Hippocampal formation (tissue), 2 donors: ENCODE data around the gene CYB561A3.
"Not testable (repeated sequence)": the region's sequence is repeated elsewhere in the genome, so short reads cannot be mapped to it uniquely, and the experiment has no call there.

Source experiments
- DNase-seq, 2 donors: peaks; one replicate each; lab custom pipeline; 2025; lab: John Stamatoyannopoulos, UW

Gene CYB561A3, protein sequence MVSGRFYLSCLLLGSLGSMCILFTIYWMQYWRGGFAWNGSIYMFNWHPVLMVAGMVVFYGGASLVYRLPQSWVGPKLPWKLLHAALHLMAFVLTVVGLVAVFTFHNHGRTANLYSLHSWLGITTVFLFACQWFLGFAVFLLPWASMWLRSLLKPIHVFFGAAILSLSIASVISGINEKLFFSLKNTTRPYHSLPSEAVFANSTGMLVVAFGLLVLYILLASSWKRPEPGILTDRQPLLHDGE

DNA sequence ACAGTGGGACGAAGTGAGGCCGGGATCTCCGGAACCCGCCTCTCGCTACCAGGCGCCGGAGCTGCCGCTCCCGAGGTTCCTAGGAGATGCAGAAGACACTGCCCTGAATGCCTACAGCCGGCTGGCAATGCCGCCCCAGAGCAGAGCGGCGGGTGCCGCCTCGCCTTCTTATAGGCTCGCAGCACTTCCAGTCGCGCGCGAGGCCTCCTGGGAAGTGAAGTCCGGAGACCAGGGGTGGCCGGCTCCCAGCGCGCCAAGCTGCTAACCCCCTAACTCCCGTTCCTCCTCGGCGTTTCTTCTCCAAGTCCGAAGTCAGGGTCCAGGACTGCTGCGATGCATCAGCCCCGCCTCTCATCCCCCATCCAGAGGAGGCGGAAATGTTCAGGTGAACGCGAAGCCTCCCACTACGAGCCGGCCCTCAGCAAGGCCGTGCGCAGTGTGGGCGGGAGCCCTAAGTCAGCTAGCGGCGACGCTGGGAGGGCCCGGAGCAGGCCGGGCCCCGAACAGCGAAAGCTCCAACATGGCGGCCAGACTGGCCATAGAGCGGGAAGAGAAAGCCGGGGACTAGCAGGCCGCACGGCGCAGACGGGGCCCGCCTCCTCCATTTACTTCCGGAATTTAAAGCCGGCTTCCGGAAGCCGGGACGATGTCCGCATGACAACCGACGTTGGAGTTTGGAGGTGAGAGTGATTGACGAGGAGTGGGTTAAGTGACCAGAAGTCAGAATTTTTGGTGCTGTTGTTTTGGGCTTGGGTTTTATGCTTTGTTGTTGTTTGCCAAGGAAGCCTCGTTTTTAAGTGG, at the start of gene CYB561A3, which contains the start of gene TMEM138:
CYB561A3 (minus strand) TSS at position 142 of the 801 bp plus-strand sequence. CDS start 5,169 bp downstream, outside the sequence.
TMEM138 (plus strand) TSS at position 634 of the 801 bp plus-strand sequence. CDS start 2,017 bp downstream, outside the sequence.
- peak; percentile 91 to 95 for DNase-seq

DNA sequence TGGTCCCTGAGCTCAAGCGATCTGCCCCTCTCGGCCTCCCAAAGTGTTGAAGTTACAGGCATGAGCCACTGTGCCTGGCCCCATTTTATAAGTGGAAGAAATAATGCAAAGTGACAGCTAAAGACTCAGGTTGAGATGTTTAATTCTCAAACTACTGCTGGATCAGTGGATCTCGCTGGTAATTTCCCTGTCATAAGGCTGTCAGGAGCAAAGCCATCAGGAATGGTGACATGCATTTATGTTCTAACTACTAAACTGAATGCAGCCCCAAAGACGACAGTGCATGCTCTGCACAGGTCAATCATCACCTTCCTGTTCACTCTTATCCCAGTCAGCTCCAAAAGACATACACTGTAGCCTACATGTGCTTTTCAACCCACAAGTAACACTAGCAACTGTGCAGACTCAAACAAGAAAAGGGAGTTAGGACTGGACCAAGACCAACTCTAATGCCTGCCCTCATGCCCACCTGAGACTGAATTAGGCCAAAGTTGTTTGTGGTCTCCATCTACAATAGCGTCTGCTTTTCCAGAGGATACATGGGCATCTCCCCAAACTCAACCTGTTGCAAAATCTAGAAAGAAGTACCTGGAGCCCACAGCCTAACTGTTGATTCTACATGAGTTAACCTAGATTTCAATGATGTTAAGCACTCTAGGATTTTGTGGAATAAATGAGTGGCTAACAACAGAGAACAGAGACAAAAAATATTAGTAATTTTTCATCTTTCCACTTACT, 45.5 kb upstream of the CYB561A3 start:
- no peak for DNase-seq

DNA sequence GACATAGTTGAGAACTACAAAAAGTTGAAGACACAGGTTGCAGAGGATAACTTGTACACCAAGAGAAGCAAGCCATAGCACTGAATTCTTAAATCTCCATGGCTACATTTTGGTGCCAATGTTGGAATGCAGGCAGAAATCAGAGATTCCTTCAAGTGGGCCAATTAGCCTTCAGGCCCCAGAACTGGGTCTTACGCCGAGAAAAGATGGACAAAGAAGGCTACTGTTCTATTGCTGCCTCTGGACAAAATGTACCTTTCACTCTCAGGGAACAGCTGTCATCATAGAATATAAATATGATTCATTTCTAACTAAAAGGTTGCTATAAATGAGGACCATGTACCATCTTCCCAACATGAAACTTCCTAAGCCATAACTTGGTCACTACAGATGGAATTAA, 44.4 kb upstream of the CYB561A3 start:
- peak in 1 of 2 donors; percentile 56 for DNase-seq

DNA sequence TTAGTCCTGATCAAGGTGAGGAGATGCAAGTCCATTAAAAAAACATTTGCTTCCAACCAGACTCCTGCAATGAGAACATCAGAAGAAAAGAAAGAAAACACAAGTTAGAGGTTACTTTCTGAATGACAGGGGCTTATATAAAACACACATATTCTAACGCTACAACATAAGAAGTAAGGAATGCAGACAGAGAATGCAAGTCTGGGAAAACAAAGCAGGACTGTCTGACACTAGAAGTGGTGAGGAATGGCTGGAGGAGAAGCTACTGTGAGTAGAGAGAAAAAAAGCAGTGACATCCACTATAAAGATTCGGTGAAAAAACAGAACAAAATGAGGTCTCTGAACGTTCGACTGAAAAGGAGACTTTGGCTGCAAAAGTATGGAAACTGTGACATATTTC, 43.0 kb upstream of the CYB561A3 start:
- DNase-seq = no peak

DNA sequence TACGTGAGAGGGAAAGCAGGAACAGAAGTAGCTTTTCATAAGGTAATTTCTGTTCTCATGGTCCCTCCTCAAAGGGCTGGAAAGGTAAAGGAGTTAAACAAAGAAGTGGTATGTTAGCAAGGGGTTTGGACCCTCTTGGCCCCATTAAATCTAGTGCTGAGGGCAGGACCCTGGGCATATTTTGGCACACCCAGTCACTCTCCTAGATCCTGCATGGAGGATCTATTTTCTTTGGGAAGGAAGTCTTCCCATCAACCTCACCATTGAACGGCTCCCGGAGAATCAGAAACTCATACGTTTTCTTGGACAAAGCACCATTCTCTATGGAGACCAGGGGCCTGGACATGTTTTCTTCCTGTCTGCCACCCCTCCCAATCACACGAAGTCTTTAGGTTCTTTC, 42.4 kb upstream of the CYB561A3 start:
- DNase-seq = no peak

DNA sequence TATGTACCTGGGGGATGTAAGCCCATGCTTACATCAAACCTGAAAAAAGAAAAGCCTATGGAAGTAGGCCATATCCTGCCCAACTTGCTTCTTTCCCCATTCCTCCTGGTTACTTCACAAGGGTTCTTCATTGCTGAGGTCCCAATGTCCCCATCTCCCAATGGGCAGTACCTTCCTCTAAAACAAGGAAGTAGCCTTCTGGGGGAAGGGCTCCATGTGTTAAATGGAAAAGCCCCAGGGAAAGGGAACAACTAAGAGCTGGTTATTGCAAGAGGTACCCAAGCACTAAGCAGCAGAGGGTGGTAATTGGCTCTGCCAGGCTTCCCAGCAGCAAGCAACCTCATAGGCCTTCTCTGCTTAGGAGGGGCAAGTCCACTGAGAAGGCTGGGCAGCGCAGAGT, 42.0 kb upstream of the CYB561A3 start:
- no peak for DNase-seq

DNA sequence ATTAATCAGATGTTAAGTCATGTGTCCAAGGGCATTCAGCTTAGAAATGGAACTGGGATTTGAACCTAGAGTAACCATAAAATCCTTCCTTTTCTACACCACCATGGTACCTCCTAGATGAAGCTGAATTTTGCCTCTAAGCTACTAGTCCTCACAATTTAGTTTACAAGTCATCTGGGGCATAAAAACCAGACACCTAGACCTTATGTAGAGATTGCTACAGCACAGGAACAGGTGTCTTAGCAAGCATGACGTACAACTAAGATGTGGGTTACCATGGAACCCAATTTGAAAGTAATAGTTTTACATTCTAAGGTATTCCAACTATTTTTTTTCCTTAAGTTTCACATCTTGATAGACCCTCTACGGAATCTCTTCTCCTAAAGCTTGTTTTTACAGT, 39.9 kb upstream of the CYB561A3 start:
- no peak for DNase-seq

DNA sequence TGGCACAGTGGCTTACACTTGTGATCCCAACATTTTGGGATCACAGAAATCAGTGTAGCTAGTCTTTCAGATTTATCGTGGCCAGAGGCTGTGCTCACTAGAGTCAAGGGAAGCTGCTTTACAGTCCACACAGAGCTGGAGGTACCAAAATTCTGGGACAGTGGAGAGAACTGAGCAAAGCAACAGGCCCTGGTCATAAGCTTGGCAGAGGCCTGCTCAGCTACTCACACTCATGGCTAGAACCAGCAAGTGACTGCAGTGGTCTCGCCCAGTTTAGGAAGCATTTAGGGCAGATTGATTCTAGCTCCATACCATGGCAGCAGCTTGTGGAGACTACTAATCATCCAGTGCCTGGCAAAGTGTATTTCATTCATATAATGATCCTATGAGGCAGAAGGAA, 39.5 kb upstream of the CYB561A3 start:
- DNase-seq = no peak

DNA sequence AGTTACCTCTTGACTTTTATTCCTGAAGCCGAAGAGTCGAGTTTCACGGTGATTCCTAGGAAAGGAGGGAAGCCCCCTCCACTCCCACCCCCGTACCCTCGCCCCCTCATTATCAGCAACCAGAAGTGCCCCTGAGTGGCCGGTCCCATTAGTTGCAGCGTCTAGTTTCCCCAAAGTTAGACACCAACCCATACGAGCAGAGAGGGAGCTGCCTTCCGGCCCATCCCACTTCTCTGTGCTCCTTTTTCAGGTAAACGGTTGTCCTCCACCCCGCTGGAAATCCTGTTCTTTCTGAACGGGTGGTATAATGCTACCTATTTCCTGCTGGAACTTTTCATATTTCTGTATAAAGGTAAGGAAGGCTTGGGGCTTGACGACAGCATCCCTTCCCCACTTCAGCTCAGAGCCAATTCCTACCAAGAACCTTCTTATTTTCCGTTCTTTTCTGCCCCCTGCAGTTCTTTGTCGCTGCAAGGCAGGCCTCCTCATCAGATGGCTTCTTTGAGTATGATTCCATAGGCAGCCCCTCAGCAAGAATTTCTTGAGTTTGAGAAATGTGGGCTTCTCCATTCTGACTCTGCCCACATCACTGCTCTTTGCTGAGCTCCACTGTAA, 31.4 kb upstream of the CYB561A3 start:
- DNase-seq = no peak

DNA sequence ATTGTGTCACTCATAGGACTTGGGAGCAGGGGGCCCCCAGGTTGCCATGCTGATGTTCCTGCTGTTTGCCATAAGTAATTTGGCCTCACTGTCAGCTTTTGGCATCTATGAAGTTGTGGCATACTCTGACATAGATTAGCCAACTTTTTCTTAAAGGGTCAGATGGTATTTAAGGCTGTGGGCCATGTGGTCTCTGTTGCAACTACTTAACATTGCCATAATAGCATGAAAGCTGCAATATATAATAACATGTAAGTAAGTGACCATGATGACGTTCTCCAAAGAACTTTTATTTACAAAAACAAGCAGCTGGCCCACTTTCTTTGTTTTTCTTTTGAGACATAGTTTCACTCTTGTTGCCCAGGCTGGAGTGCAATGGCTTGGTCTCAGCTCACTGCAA, 28.5 kb upstream of the CYB561A3 start:
- DNase-seq = no peak

DNA sequence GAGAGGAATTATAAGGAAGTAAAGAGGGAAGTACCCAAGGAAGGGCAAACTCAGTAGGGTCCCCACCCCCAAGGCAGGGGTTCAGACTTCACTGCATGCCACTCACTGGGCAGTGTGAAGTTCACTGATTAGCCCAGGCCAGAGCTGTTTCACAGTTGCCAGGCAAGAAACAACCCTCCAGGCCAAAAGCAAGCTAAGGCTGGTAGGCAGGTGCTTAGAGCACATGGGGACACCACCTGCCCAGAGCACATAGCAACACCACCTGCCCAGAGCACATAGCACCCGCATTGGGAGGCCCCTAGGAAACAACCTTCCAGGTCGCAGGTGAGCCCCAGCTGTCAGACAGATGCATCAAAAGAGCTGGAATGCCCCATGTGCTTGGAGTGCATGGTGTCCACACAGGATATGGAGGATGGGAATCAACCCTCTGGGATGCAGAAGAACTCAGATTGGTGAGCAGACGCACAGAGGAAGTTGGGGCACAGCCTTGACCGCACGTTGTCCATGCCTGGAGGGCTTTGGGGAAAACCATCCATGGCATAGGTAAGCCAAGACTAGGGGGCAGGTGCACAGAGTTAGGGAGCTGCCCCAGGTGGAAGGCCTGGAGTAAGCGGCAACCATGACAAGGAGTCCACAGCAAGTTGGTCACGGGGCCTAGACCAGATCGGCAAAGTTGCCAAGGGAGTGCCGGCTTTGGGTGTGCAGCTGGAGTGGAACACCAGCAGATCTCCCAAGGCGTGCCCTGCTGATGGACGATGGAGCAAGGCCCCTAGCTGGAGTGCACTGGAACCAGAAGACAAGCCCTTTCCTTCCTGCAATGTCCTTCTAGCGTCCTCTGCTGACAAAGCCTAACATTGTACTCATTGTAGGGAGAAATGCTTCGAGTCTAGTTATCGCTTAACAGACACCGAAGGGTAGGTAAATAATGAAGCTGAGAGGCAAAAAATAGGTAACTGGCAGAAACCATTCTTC, 22.9 kb upstream of the CYB561A3 start:
- no peak for DNase-seq

DNA sequence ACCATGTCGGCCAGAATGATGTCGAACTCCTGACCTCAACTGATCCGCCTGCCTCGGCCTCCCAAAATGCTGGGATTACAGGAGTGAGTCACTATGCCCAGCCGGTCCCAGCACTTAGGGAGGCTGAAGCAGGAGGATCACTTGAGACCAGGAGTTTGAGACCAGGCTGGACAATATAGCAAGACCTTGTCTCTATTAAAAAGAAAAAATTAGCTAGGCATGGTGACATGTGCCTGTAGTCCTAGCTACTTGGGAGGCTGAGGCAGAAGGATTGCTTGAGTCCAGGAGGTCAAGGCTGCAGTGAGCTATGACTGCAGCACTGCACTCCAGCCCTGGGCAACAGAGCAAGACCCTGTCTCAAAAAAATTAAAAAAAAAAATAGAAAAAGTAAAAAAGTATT, 22.2 kb upstream of the CYB561A3 start:
- DNase-seq = not testable (repeated sequence)

DNA sequence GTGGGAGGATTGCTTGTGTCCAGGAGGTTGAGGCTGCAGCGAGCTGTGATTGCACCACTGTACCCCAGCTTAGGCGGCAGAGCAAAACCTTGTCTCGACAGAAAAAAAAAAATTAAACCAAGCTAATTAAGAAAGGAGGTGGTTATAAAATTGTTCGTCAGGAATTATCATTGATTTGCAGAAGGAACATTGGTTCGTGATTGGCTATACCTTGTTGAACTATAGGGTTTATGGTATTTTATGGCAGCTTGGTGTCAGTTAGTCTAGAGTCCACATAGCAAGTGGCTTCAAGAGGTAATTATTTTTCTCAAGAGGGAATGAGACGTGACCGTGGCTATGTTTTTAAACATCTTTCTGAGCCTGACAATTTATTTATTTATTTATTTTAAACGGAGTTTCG, 19.2 kb upstream of the CYB561A3 start:
- no peak for DNase-seq

DNA sequence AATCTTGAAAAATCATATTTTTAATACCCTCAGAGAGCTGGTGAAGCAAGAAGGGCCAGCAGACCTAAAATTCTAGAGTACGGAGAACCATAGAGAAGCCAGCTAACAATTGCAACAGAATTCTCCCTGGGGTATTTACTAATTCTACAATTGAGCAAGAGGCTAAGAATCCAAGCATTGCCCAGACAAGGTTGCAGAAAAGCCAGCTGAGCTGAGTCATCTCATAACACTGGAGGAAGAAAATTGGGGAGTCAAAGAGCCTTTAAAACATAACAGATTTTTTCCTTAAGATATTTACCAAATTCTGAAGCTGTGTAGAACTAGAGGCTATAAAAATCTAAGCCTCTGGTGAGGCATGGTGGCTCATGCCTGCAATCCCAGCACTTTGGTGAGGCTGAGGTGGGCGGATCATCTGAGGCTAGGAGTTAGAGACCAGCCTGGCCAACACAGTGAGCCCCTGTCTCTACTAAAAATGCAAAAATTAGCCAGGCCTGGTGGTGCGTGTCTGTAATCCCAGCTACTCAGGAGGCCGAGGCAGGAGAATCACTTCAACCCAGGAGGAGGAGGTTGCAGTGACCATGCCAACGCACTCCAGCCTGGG, 17.1 kb upstream of the CYB561A3 start:
- DNase-seq = no peak

DNA sequence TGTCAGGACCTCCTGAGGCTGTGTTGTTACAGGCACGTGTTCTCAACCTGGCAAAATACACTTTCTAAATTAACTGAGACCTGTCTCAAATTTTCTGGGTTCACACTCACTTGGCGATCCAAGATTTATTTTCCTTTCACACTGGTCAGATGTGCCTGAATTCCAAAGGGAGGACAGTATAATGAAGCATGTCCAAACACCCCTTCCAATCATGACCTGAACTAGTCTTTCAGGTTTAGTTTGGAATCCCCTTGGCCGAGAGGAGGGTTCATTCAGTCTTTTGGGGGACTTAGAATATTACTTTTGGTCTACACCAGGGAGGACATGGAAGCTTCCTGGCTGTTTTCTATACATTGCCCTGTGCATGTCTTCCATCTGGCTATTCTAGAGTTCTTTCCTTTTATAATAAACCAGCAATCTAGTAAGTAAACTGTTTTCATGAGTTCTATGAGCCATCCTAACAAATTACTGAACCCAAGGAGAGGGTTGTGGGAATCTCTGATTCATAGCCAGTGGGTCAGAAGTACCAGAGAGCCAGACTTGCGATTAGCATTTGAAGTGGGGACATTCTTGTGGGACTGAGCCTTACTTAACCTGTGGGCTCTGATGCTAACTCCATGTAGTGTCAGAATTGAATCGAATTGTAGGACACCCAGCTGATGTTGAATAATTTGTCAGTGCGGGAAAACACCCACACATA, 15.9 kb upstream of the CYB561A3 start:
- no peak for DNase-seq

DNA sequence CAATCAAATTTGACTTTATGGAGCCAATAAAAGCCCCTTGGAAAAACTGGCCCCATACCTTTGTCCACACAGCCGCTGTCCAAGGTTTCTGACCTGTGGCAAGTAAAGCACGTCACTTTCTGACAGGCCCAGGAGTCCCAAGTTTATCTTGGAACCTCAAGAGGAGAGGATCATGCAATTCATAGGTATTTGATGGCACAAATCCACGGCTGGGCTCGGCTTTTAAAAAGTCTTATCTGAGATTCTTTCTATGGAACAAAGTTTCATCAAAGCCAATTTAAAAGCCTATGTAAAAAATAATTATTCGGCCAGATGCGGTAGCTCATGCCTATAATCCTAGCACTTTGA, 14.1 kb upstream of the CYB561A3 start:
- DNase-seq = no peak

DNA sequence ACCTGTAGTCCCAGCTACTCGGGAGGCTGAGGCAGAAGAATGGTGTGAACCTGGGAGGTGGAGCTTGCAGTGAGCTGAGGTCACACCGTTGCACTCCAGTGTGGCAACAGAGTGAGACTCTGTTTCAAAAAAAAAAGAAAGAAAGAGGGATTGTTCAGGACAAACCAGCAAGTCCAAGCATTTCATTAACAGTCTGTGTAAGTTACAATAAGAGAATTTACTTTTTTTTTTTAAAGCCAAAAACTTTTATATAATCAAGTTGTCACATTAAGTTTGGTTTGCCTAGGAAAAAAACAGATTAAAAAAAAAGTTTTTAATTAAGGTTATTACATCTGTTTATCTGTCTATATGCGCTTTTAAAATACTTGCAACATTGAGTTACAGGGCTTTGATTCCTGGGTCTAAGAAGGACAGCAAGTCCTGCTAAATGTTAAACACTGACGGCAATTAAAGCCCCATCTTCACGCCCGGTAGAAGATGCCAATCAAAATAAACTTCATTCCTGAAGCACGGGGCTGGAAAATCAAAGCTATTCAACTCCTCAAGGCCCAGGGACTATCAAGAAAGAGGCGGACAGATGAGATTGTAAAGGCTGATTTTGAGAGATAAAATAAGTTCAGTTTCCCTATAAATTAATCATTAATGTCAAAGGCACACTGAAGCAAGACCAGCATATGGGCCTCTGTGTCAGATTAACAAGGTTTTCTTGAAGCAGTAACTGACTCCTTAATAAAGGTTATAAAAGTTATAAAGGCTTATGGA, 11.2 kb upstream of the CYB561A3 start:
- DNase-seq = no peak

DNA sequence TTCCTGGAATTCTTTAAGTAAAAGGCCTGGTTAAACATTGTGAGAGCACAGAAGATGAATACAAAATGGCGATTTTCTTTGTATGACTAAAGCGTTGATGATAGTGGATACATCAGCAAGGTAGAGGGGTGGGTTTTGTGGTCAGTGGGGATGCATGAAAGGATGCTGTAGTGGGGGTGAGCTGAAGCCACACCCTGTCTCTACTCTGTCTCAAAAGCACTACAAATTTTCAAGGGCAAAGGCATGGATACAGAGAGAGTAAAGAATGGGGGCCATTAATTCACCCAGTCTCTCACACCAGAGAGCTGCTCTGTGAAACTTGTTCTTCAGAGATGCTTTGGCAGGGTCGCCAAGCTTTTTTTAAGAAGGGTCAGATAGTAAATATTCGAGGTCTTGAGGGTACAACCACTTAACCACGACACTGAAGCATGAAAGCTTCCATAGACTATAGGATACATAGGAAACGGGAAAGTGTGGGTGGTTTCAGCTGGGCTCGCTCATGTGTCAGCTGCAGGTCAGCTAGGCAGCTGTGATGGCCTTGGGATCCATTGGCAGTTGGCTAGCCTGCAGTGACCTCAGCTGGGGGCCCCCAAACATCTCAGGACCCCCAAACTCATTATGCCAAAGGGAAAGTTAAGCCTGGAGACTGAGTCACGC, 8.8 kb upstream of the CYB561A3 start:
- DNase-seq = no peak
